MM.1S (cell line): Measurements from ENCODE around the gene EFNA5.

ENCODE experiments used
- EZH2 ChIP-seq: fragments of 300-600 bp; sonication (generic); optimal IDR thresholded peaks from 2 replicates; pipeline ENCODE3; 2017; ENCODE audit warnings: low read depth, mild to moderate bottlenecking, antibody characterized with exemption, low read length, mixed read lengths
- TF ChIP-seq, protein P1 (sequence below): fragments of 300-600 bp; sonication (generic); IDR thresholded peaks from 2 replicates; pipeline ENCODE4 v1.5.1; 2016; ENCODE audit warnings: antibody characterized with exemption, low read length, mixed read lengths

GRCh38 chr5:107444300-107444699 is 226.4 kb downstream of the EFNA5 start:
- no peak for TF ChIP-seq EZH2
- TF ChIP-seq, protein P1, sequence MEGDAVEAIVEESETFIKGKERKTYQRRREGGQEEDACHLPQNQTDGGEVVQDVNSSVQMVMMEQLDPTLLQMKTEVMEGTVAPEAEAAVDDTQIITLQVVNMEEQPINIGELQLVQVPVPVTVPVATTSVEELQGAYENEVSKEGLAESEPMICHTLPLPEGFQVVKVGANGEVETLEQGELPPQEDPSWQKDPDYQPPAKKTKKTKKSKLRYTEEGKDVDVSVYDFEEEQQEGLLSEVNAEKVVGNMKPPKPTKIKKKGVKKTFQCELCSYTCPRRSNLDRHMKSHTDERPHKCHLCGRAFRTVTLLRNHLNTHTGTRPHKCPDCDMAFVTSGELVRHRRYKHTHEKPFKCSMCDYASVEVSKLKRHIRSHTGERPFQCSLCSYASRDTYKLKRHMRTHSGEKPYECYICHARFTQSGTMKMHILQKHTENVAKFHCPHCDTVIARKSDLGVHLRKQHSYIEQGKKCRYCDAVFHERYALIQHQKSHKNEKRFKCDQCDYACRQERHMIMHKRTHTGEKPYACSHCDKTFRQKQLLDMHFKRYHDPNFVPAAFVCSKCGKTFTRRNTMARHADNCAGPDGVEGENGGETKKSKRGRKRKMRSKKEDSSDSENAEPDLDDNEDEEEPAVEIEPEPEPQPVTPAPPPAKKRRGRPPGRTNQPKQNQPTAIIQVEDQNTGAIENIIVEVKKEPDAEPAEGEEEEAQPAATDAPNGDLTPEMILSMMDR, result no peak
